GM12891 (cell line): Measurements from ENCODE around the gene PPP1R36.
"Not testable (repeated sequence)": the region's sequence is repeated elsewhere in the genome, so short reads cannot be mapped to it uniquely, and the experiment has no call there.

ENCODE experiments used
- DNase-seq: peaks from one replicate; pipeline ENCODE4 v3.0.0; 2011; ENCODE audit warnings: low spot score; ENCODE audit not compliant: insufficient read length
- FAIRE-seq: peaks from 2 replicates; lab custom pipeline; 2011; peaks lifted over from hg19 to GRCh38; lab: Jason Lieb, UNC
- PAX5 ChIP-seq: IDR thresholded peaks from 2 replicates; pipeline ENCODE4 v1.6.1; 2011; ENCODE audit warnings: low read length, moderate library complexity, mild to moderate bottlenecking; ENCODE audit not compliant: insufficient read depth, severe bottlenecking
- POLR2A ChIP-seq: IDR thresholded peaks from 2 replicates; pipeline ENCODE4 v1.6.1; 2011; ENCODE audit warnings: low read depth, low read length, control low read depth
- POLR2AphosphoS5 ChIP-seq: IDR thresholded peaks from 2 replicates; pipeline ENCODE4 v1.6.1; 2011; ENCODE audit warnings: low read depth, low read length, control low read depth
- POU2F2 ChIP-seq: IDR thresholded peaks from 2 replicates; pipeline ENCODE4 v1.6.1; 2011; ENCODE audit warnings: low read depth, mild to moderate bottlenecking, control low read depth, low read length, moderate library complexity
- SPI1 ChIP-seq: IDR thresholded peaks from 2 replicates; pipeline ENCODE4 v1.6.1; 2011; ENCODE audit warnings: low read depth, low read length, control low read depth
- TAF1 ChIP-seq: IDR thresholded peaks from 2 replicates; pipeline ENCODE4 v1.6.1; 2011; ENCODE audit warnings: low read depth, low read length, control low read depth

PPP1R36 gene

GRCh38 chr14:64516969-64517368 lies 32.8 kb upstream of the PPP1R36 start:
- FAIRE-seq (peak; percentile 20), DNase-seq (no peak)
- no peak for TF ChIP-seq PAX5
- no peak for TF ChIP-seq TAF1
- TF ChIP-seq POLR2A, result no peak
- no peak for TF ChIP-seq SPI1
- no peak for TF ChIP-seq POU2F2
- no peak for TF ChIP-seq POLR2AphosphoS5

- not testable (repeated sequence) for DNase-seq, FAIRE-seq
These were observed 32.1 kb upstream of the PPP1R36 start for GRCh38 chr14:64517667-64518066.

GRCh38 chr14:64518229-64518628 lies 31.5 kb upstream of the PPP1R36 start:
- FAIRE-seq, result no peak
- no peak for TF ChIP-seq POLR2A
- TF ChIP-seq SPI1, result no peak
- TF ChIP-seq POLR2AphosphoS5, result no peak
- TF ChIP-seq PAX5, result no peak
- TF ChIP-seq POU2F2, result no peak

GRCh38 chr14:64520699-64521098 lies 29.1 kb upstream of the PPP1R36 start:
- DNase-seq (no peak), FAIRE-seq (no peak)

More at GRCh38 chr14:64518229-64518628, 31.5 kb upstream of the PPP1R36 start:
- no peak for DNase-seq

GRCh38 chr14:64522591-64523355 lies 27.0 kb upstream of the PPP1R36 start:
- FAIRE-seq (peak; percentile 20), DNase-seq (no peak)
- no peak for TF ChIP-seq POU2F2
- TF ChIP-seq TAF1, result no peak
- TF ChIP-seq POLR2A, result 0 out of 2 replicates have a peak, but pooled peaks have one; percentile 18
- no peak for TF ChIP-seq SPI1

More at GRCh38 chr14:64520699-64521098, 29.1 kb upstream of the PPP1R36 start:
- no peak for TF ChIP-seq SPI1
- no peak for TF ChIP-seq POU2F2
- no peak for TF ChIP-seq PAX5
- TF ChIP-seq TAF1, result no peak
- no peak for TF ChIP-seq POLR2AphosphoS5
- no peak for TF ChIP-seq POLR2A

GRCh38 chr14:64525354-64525753 lies 24.4 kb upstream of the PPP1R36 start:
- no peak for DNase-seq
- FAIRE-seq, result no peak
- TF ChIP-seq TAF1 (no peak), POU2F2 (no peak), SPI1 (no peak), PAX5 (no peak), POLR2AphosphoS5 (no peak), POLR2A (no peak)

GRCh38 chr14:64531567-64531966 lies 18.2 kb upstream of the PPP1R36 start:
- DNase-seq, result no peak
- FAIRE-seq, result no peak
- TF ChIP-seq POU2F2, result no peak
- no peak for TF ChIP-seq POLR2A
- TF ChIP-seq PAX5, result no peak
- no peak for TF ChIP-seq POLR2AphosphoS5
- TF ChIP-seq TAF1, result no peak
- TF ChIP-seq SPI1, result no peak

- no peak for FAIRE-seq
- no peak for DNase-seq
- no peak for TF ChIP-seq POU2F2
- no peak for TF ChIP-seq POLR2AphosphoS5
- TF ChIP-seq POLR2A, result no peak
- TF ChIP-seq TAF1, result no peak
- TF ChIP-seq SPI1, result no peak
These were observed 13.1 kb upstream of the PPP1R36 start for GRCh38 chr14:64536488-64537245.

GRCh38 chr14:64540208-64541202 lies 9.3 kb upstream of the PPP1R36 start, which contains the start of gene HSPA2:
TSS of gene HSPA2 (plus strand) at chr14:64540741. CDS start at chr14:64540850, 109 bp downstream.
- peak; percentile 89 for DNase-seq
- FAIRE-seq, result peak; percentile 99
- TF ChIP-seq SPI1 (no peak), POLR2AphosphoS5 (peak; percentile 42; the same call in 1 of the 2 replicates), POLR2A (peak; percentile 57), PAX5 (peak; percentile 40), POU2F2 (peak; percentile 93)
